Measurements from ENCODE around the gene C9orf50. TPM values are rescaled to one million over a fixed set of nuclear protein-coding genes. Genes with fewer than 3 reads are reported as not detected.

The C9orf50 gene
- total RNA-seq, 1 experiment from 2014 or later = not detected

GRCh38 chr9:129609486-129610212 is 11.3 kb downstream of the C9orf50 start:
- H3F3A ChIP-seq (ENCODE audit: insufficient read depth, low read depth) = peaks cover 26% of the 10 kb centered on the region
- no peaks in the 10 kb centered on the region for H4K20me1 ChIP-seq (ENCODE audit: insufficient read depth)
- no peaks in the 10 kb centered on the region for H3K9me3 ChIP-seq (ENCODE audit: insufficient read depth, low read depth)
- ChIA-PET CTCF (no interaction called here), POLR2A (ENCODE audit: unreplicated experiment) (interaction anchor here (0.6 kb wide), 1 partner anchor 484 kb away, joined by 6 read pairs; no protein-coding TSS in a partner anchor)
- no peaks in the 10 kb centered on the region for H3K36me3 ChIP-seq (ENCODE audit: low read depth)
- no peak for TF ChIP-seq EZH2 (IDR thresholded peaks at IDR 0.05; ENCODE audit: low read depth)
- H3K27ac ChIP-seq = no peak overlapping the region; the same call in 1 of the 2 replicates
- peak overlapping the region; percentile 86 for H3K4me2 ChIP-seq
- peak in 1 of 2 experiments; percentile 57 for DNase-seq
- no peaks in the 10 kb centered on the region for H3K27me3 ChIP-seq (ENCODE audit: insufficient read depth, low read depth)
- peaks cover 35% of the 10 kb centered on the region for H3K4me1 ChIP-seq (replicated peaks; ENCODE audit: insufficient read depth)
- intact Hi-C loops (cut with micrococcal nuclease; ENCODE audit: unreplicated experiment) = loop anchor here (1.0 to 5.0 kb wide), 4 partner anchors 121 to 479 kb away; no protein-coding TSS in a partner anchor
- peak overlapping the region; percentile 93; the same call in 1 of the 2 replicates for H3K4me3 ChIP-seq
- no peak overlapping the region for H2AFZ ChIP-seq
- H3K9me2 ChIP-seq (ENCODE audit: insufficient read depth) = no peaks in the 10 kb centered on the region
- H3K79me2 ChIP-seq (ENCODE audit: low read depth) = no peaks in the 10 kb centered on the region
- no TSS peak for BruUV-seq (replicated peaks)

DNA sequence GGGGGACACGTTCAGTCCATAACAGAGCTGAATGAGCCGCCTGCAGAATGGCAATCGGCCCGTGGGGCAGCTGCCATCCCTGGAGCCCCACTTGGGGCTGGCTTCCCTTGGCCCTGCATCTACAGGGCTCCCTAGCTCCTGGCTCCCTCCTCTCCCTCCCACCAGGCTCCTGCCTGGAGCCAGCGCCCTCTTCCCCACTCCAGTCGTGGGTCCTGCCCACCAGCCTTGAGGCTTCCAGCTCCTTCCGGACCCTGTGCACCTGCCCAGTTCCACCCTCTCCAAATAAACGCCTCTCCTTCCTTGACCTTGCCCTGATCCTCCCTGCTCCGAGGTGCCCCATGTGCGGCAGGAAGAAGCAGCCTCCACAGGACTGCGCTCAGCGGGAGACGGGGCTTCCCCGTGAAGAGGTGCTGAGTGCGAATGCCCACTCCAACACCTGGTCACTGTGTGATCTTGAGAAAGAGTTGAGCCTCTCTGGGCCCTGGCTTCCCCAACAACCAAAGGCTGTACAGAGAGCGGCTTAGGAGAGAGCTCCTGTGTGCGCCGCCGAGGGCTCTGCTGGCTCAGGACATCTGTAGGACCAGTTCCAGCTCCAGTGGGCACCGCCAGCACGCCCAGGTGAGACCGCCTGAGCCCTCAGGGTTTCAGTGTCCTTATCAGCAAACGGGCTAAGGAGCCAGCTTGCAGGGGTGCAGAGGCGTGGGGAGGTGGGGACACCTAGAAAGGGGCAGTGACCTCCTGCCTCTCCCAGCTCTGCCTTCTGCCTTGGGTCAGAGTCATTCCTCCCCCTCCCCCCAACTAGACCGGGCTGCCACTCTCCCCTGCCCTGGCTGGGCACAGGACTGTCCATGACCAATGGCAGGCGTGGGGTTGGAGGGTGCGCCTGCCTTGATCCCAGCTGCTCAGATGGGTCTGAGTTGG is 12.1 kb downstream of the C9orf50 start:
- Histone ChIP-seq H3K9me2 (ENCODE audit: insufficient read depth) (no peaks in the 10 kb centered on the region), H3K27ac (0 out of 2 replicates have a peak overlapping the region, but pooled peaks have one; percentile 12), H3F3A (ENCODE audit: insufficient read depth, low read depth) (peaks cover 31% of the 10 kb centered on the region), H3K9me3 (ENCODE audit: insufficient read depth, low read depth) (no peaks in the 10 kb centered on the region), H3K4me3 (no peak overlapping the region), H3K4me1 (replicated peaks; ENCODE audit: insufficient read depth) (peaks cover 37% of the 10 kb centered on the region), H3K79me2 (ENCODE audit: low read depth) (no peaks in the 10 kb centered on the region), H3K27me3 (ENCODE audit: insufficient read depth, low read depth) (no peaks in the 10 kb centered on the region), H3K36me3 (ENCODE audit: low read depth) (no peaks in the 10 kb centered on the region), H3K4me2 (0 out of 2 replicates have a peak overlapping the region, but pooled peaks have one; percentile 10), H4K20me1 (ENCODE audit: insufficient read depth) (no peaks in the 10 kb centered on the region), H2AFZ (no peak overlapping the region)
- peak in 1 of 2 experiments; percentile 27 for DNase-seq
- no peak for TF ChIP-seq EZH2 (IDR thresholded peaks at IDR 0.05; ENCODE audit: low read depth)
- TF ChIP-seq, protein P1, sequence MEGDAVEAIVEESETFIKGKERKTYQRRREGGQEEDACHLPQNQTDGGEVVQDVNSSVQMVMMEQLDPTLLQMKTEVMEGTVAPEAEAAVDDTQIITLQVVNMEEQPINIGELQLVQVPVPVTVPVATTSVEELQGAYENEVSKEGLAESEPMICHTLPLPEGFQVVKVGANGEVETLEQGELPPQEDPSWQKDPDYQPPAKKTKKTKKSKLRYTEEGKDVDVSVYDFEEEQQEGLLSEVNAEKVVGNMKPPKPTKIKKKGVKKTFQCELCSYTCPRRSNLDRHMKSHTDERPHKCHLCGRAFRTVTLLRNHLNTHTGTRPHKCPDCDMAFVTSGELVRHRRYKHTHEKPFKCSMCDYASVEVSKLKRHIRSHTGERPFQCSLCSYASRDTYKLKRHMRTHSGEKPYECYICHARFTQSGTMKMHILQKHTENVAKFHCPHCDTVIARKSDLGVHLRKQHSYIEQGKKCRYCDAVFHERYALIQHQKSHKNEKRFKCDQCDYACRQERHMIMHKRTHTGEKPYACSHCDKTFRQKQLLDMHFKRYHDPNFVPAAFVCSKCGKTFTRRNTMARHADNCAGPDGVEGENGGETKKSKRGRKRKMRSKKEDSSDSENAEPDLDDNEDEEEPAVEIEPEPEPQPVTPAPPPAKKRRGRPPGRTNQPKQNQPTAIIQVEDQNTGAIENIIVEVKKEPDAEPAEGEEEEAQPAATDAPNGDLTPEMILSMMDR (conservative IDR thresholded peaks at IDR 0.05) = no peak
- BruUV-seq (replicated peaks) = no TSS peak
- CTCF ChIA-PET = interaction anchor here (0.7 kb wide), 1 partner anchor 11 kb away, joined by 3 read pairs; no protein-coding TSS in a partner anchor
- POLR2A ChIA-PET (ENCODE audit: unreplicated experiment) = interaction anchor here (0.6 kb wide), 5 partner anchors 125 to 471 kb away, joined by 3 to 6 read pairs (median 3); no protein-coding TSS in a partner anchor
- intact Hi-C loops (cut with micrococcal nuclease; ENCODE audit: unreplicated experiment) = no loop called here

DNA sequence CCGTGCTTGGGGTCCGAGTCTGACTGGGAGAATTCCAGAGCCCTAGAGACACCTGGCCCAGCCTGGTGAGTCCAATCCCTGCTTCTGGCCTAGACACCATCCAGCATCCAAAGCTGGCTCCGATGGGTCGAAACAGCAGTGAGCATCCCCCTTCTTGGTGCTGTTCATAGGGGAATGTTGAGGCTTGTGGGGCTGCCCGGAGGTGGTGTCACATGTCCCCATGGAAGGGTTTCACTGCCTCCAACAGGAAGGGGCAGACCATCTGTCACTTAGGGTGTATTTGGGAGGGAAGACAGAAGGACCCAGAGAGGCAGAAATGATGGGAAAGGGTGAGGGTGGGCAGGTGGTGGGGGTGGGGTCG is 13.9 kb downstream of the C9orf50 start:
- Histone ChIP-seq H3K79me2 (ENCODE audit: low read depth) (no peaks in the 10 kb centered on the region), H3F3A (ENCODE audit: insufficient read depth, low read depth) (peaks cover 35% of the 10 kb centered on the region), H3K9me3 (ENCODE audit: insufficient read depth, low read depth) (no peaks in the 10 kb centered on the region), H3K9me2 (ENCODE audit: insufficient read depth) (no peaks in the 10 kb centered on the region), H3K27me3 (ENCODE audit: insufficient read depth, low read depth) (no peaks in the 10 kb centered on the region), H2AFZ (0 out of 2 replicates have a peak overlapping the region, but pooled peaks have one; percentile 37), H3K4me3 (no peak overlapping the region), H3K4me1 (replicated peaks; ENCODE audit: insufficient read depth) (peaks cover 37% of the 10 kb centered on the region), H3K4me2 (peak overlapping the region; percentile 43), H4K20me1 (ENCODE audit: insufficient read depth) (no peaks in the 10 kb centered on the region), H3K36me3 (ENCODE audit: low read depth) (no peaks in the 10 kb centered on the region), H3K27ac (peak overlapping the region; percentile 57)
- ChIA-PET POLR2A (ENCODE audit: unreplicated experiment) (no interaction called here), CTCF (interaction anchor here (0.6 kb wide), 1 partner anchor 37 kb away, joined by 11 read pairs; no protein-coding TSS in a partner anchor)
- BruUV-seq (replicated peaks) = TSS peak; percentile 85
- DNase-seq = no peak
- intact Hi-C loops (cut with micrococcal nuclease; ENCODE audit: unreplicated experiment) = loop anchor here (1.0 to 2.0 kb wide), 5 partner anchors 37 to 330 kb away; no protein-coding TSS in a partner anchor
- no peak for TF ChIP-seq EZH2 (IDR thresholded peaks at IDR 0.05; ENCODE audit: low read depth)
- TF ChIP-seq, protein P1 (conservative IDR thresholded peaks at IDR 0.05) = no peak
